ENCODE data around the gene CENPM. TPM values are rescaled to one million over a fixed set of nuclear protein-coding genes. Genes with fewer than 3 reads are reported as not detected.

The CENPM gene
- total and polyA plus RNA-seq, 3 experiments from 2014 or later: 19.2 to 77.5 (median 73.2) TPM

- Mint-ChIP-seq H3K9me3 (no peaks in the 10 kb centered on the region), H3K27me3 (no peaks in the 10 kb centered on the region), H3K27ac (peak overlapping the region in 1 of 8 donors; percentile 40), H3K4me1 (no peaks in the 10 kb centered on the region), H3K4me3 (no peak overlapping the region), H3K36me3 (peaks cover 13 to 81% (median 16%) of the 10 kb centered on the region in 3 donors)
- Histone ChIP-seq H3K9me3 (ENCODE audit: low read length) (no peaks in the 10 kb centered on the region), H3K4me3 (ENCODE audit: low read length) (no peak overlapping the region), H3K27me3 (ENCODE audit: insufficient read depth, low read length, poor library complexity, severe bottlenecking) (no peaks in the 10 kb centered on the region), H3K4me1 (ENCODE audit: insufficient read depth, low read length) (no peaks in the 10 kb centered on the region), H3K36me3 (ENCODE audit: insufficient read depth, low read length) (peaks cover 29% of the 10 kb centered on the region), H3K27ac (ENCODE audit: low read depth, low read length) (no peak overlapping the region)
- DNase-seq: no peak
- ChIA-PET POLR2A (no interaction called here), CTCF (no interaction called here)
Observed at GRCh38 chr22:41891407-41891806, 55.5 kb downstream of the CENPM start.

Other genes with a start within 250 kb of the CENPM start
- 10 to 100 TPM; 33.9 to 36.3 TPM for gene MEI1, start 247.6 kb downstream of the CENPM start, total RNA-seq
- gene MEI1, start 247.6 kb downstream of the CENPM start, polyA plus RNA-seq: 150 TPM
- gene CCDC134, start 146.5 kb downstream of the CENPM start, total RNA-seq: 10 to 100 TPM; 17.9 to 19.9 TPM
- gene CCDC134, start 146.5 kb downstream of the CENPM start, polyA plus RNA-seq: 5.5 TPM
- 10 to 100 TPM; 85.1 to 87.1 TPM for gene SREBF2, start 114.0 kb downstream of the CENPM start, total RNA-seq
- 24.5 TPM for gene SREBF2, start 114.0 kb downstream of the CENPM start, polyA plus RNA-seq
- gene SHISA8, start 32.1 kb downstream of the CENPM start, total RNA-seq: 1 to 10 TPM; 1.3 to 1.4 TPM
- gene SHISA8, start 32.1 kb downstream of the CENPM start, polyA plus RNA-seq: not detected
- 1 to 10 TPM; 5.4 to 5.9 TPM for gene TNFRSF13C, start 20.3 kb downstream of the CENPM start, total RNA-seq
- gene TNFRSF13C, start 20.3 kb downstream of the CENPM start, polyA plus RNA-seq: 2.0 TPM
- under 1 TPM; 0.33 to 0.51 TPM for gene SEPTIN3, start 22.3 kb upstream of the CENPM start, total RNA-seq
- gene SEPTIN3, start 22.3 kb upstream of the CENPM start, polyA plus RNA-seq: not detected
- gene WBP2NL, start 51.6 kb upstream of the CENPM start, total RNA-seq: under 1 TPM; 0.66 to 0.82 TPM
- gene WBP2NL, start 51.6 kb upstream of the CENPM start, polyA plus RNA-seq: 0.70 TPM
- 10 to 100 TPM; 20.3 to 21.2 TPM for gene NAGA, start 123.7 kb upstream of the CENPM start, total RNA-seq
- gene NAGA, start 123.7 kb upstream of the CENPM start, polyA plus RNA-seq: 19.0 TPM
- 1 to 10 TPM; 3.1 TPM for gene PHETA2, start 127.1 kb upstream of the CENPM start, total RNA-seq
- 0.67 TPM for gene PHETA2, start 127.1 kb upstream of the CENPM start, polyA plus RNA-seq
- gene SMDT1, start 132.5 kb upstream of the CENPM start, total RNA-seq: 10 to 100 TPM; 67.9 to 74.5 TPM
- gene SMDT1, start 132.5 kb upstream of the CENPM start, polyA plus RNA-seq: 160 TPM
- gene NDUFA6, start 143.6 kb upstream of the CENPM start, total RNA-seq: 100 to 1,000 TPM; 106 to 126 TPM
- 140 TPM for gene NDUFA6, start 143.6 kb upstream of the CENPM start, polyA plus RNA-seq
- gene CYP2D6, start 183.7 kb upstream of the CENPM start, total RNA-seq: 1 to 10 TPM; 1.8 to 2.2 TPM
- 0.26 TPM for gene CYP2D6, start 183.7 kb upstream of the CENPM start, polyA plus RNA-seq

Measured in CD8-positive, alpha-beta memory T cell (primary cell).